Smooth muscle cell of the brain vasculature (primary cell): ENCODE results near the gene WFDC12.

Experiments used
- DNase-seq: peaks from one replicate; pipeline ENCODE4 v3.0.0-alpha.2; 2012; ENCODE audit warnings: low read depth, low spot score

WFDC12 gene

GRCh38 chr20:45115386-45115774 is 8.9 kb downstream of the WFDC12 start:
- no peak for DNase-seq

GRCh38 chr20:45114465-45115385 is 9.5 kb downstream of the WFDC12 start, which contains the start of gene WFDC5:
TSS of gene WFDC5 (minus strand) at chr20:45115174. CDS start at chr20:45115083, 91 bp downstream.
- DNase-seq = no peak

GRCh38 chr20:45113865-45114264 is 10.4 kb downstream of the WFDC12 start:
- DNase-seq = no peak

GRCh38 chr20:45112754-45113153 is 11.5 kb downstream of the WFDC12 start:
- no peak for DNase-seq

- DNase-seq = no peak
Measured at GRCh38 chr20:45111799-45112471, 12.3 kb downstream of the WFDC12 start.

- DNase-seq = no peak
Measured at GRCh38 chr20:45111285-45111684, 13.0 kb downstream of the WFDC12 start.

GRCh38 chr20:45110301-45110700 is 14.0 kb downstream of the WFDC12 start:
- no peak for DNase-seq

GRCh38 chr20:45109634-45110033 is 14.6 kb downstream of the WFDC12 start:
- DNase-seq = no peak

- DNase-seq = no peak
Measured at GRCh38 chr20:45105317-45105716, 18.9 kb downstream of the WFDC12 start.

GRCh38 chr20:45104786-45105185 is 19.5 kb downstream of the WFDC12 start:
- no peak for DNase-seq

GRCh38 chr20:45103072-45103471 is 21.2 kb downstream of the WFDC12 start:
- DNase-seq = no peak

- no peak for DNase-seq
Measured at GRCh38 chr20:45101333-45101850, 22.9 kb downstream of the WFDC12 start.

GRCh38 chr20:45100563-45101245 is 23.6 kb downstream of the WFDC12 start, which contains the start of gene KCNS1:
TSS of gene KCNS1 (minus strand) at chr20:45101127. CDS start at chr20:45099236, 1,891 bp downstream.
- DNase-seq = no peak

GRCh38 chr20:45098103-45098773 is 26.0 kb downstream of the WFDC12 start:
- DNase-seq = no peak

GRCh38 chr20:45097485-45098102 is 26.7 kb downstream of the WFDC12 start:
- DNase-seq = no peak

- DNase-seq = no peak
Measured at GRCh38 chr20:45096781-45097180, 27.5 kb downstream of the WFDC12 start.

- no peak for DNase-seq
Measured at GRCh38 chr20:45095805-45096238, 28.4 kb downstream of the WFDC12 start.

- DNase-seq = no peak
Measured at GRCh38 chr20:45094864-45095574, 29.2 kb downstream of the WFDC12 start.

GRCh38 chr20:45094201-45094600 is 30.1 kb downstream of the WFDC12 start:
- DNase-seq = no peak

GRCh38 chr20:45092898-45093297 is 31.4 kb downstream of the WFDC12 start:
- DNase-seq = no peak
